Activated CD8-positive, alpha-beta T cell treated with anti-CD3 and anti-CD28 coated beads for 36 hours (primary cell): Measurements from ENCODE around the gene PNKD. TPM values are rescaled to one million over a fixed set of nuclear protein-coding genes. Genes with fewer than 3 reads are reported as not detected.

Experiments
- ATAC-seq: fragments of 200-7000 bp; cut with Tn5 transposase; one replicate; pipeline ENCODE4 v1.10.0; 2021; ENCODE audit warnings: mild to moderate bottlenecking, moderate library complexity
- CTCF ChIA-PET: fragments of 350-600 bp; sonication (Branson Sonifier 250); formaldehyde crosslinking; loops from one replicate; lab custom pipeline; 2021; ENCODE audit warnings: antibody characterized with exemption; lab: Charles Lee
- POLR2A ChIA-PET: fragments of 350-600 bp; sonication (Branson Sonifier 250); formaldehyde crosslinking; loops from one replicate; lab custom pipeline; 2021; ENCODE audit warnings: antibody characterized with exemption; lab: Charles Lee
- DNase-seq: peaks from one replicate; pipeline ENCODE4 v3.0.0-alpha.2; 2020
- H3K27ac Mint-ChIP-seq: one replicate; pipeline ENCODE4 v1.8.0; 2021; ENCODE audit warnings: mild to moderate bottlenecking, mixed read lengths
- H3K27me3 Mint-ChIP-seq: one replicate; pipeline ENCODE4 v1.8.0; 2021; ENCODE audit warnings: mixed read lengths
- H3K36me3 Mint-ChIP-seq: one replicate; pipeline ENCODE4 v1.8.0; 2021; ENCODE audit warnings: low read depth, mixed read lengths
- H3K4me1 Mint-ChIP-seq: one replicate; pipeline ENCODE4 v1.8.0; 2021; ENCODE audit warnings: low read depth, mixed read lengths
- H3K4me3 Mint-ChIP-seq: one replicate; pipeline ENCODE4 v1.8.0; 2021; ENCODE audit warnings: mild to moderate bottlenecking, moderate library complexity, mixed read lengths
- H3K9me3 Mint-ChIP-seq: one replicate; pipeline ENCODE4 v1.8.0; 2021; ENCODE audit warnings: mixed read lengths
- CTCF ChIP-seq: fragments of 200-600 bp; IDR thresholded peaks from one replicate; pipeline ENCODE4 v1.8.0; 2022; ENCODE audit warnings: antibody characterized with exemption, mild to moderate bottlenecking
- intact Hi-C: fragments of 100-400 bp; cut with micrococcal nuclease; formaldehyde crosslinking; loops from one replicate; pipeline ENCODE4 v1.10.0; 2022
- total RNA-seq, 2 experiments: library from RNA; stranded (reverse); gene quantifications; one replicate each; pipeline ENCODE4 v1.2.3, GENCODE V29; 2021

Gene PNKD
- total RNA-seq, 2 experiments from 2014 or later, result 19.8 to 24.4 TPM

GRCh38 chr2:218381916-218382366, 111.6 kb downstream of the PNKD start, which contains the start of gene SLC11A1:
TSS of gene SLC11A1 (plus strand) at chr2:218382273. CDS start at chr2:218382369, 96 bp downstream.
- CTCF ChIA-PET, result no interaction called here
- intact Hi-C loops, result no loop called here
- no peak for TF ChIP-seq CTCF
- no peak for ATAC-seq
- H3K9me3 Mint-ChIP-seq, result no peaks in the 10 kb centered on the region
- no peaks in the 10 kb centered on the region for H3K4me1 Mint-ChIP-seq
- H3K4me3 Mint-ChIP-seq, result no peak within 1 kb of the TSS
- H3K36me3 Mint-ChIP-seq, result no peaks in the 10 kb centered on the region
- no peaks in the 10 kb centered on the region for H3K27me3 Mint-ChIP-seq
- H3K27ac Mint-ChIP-seq, result no peak within 1 kb of the TSS
- no peak for DNase-seq
- POLR2A ChIA-PET, result interaction anchor here (0.9 kb wide), 1 partner anchor 9 kb away, joined by 3 read pairs; no protein-coding TSS in a partner anchor

GRCh38 chr2:218382785-218383184, 112.5 kb downstream of the PNKD start:
- TF ChIP-seq CTCF, result no peak
- Mint-ChIP-seq H3K27me3 (peaks cover 4% of the 10 kb centered on the region), H3K27ac (no peak overlapping the region), H3K4me1 (peaks cover 7% of the 10 kb centered on the region), H3K9me3 (no peaks in the 10 kb centered on the region), H3K4me3 (no peak overlapping the region), H3K36me3 (no peaks in the 10 kb centered on the region)
- ATAC-seq (no peak), DNase-seq (no peak)
- intact Hi-C loops, result no loop called here
- ChIA-PET CTCF (interaction anchor here (1.0 kb wide), 1 partner anchor 90 kb away, joined by 3 read pairs; no protein-coding TSS in a partner anchor), POLR2A (interaction anchor here (0.9 kb wide), 1 partner anchor 10 kb away, joined by 3 read pairs; no protein-coding TSS in a partner anchor)

- POLR2A ChIA-PET, result no interaction called here
- no peaks in the 10 kb centered on the region for H3K9me3 Mint-ChIP-seq
- H3K4me3 Mint-ChIP-seq, result no peak overlapping the region
- peaks cover 4% of the 10 kb centered on the region for H3K27me3 Mint-ChIP-seq
- H3K4me1 Mint-ChIP-seq, result peaks cover 7% of the 10 kb centered on the region
- H3K36me3 Mint-ChIP-seq, result no peaks in the 10 kb centered on the region
- no peak for TF ChIP-seq CTCF
- CTCF ChIA-PET, result interaction anchor here (1.0 to 2.6 kb wide), 3 partner anchors 9 to 82 kb away, joined by 3 to 8 read pairs (median 4); no protein-coding TSS in a partner anchor
- ATAC-seq (no peak), DNase-seq (no peak)
- intact Hi-C loops, result no loop called here
- no peak overlapping the region for H3K27ac Mint-ChIP-seq
Measured at GRCh38 chr2:218383892-218384519, 113.7 kb downstream of the PNKD start.

GRCh38 chr2:218384975-218385374, 114.7 kb downstream of the PNKD start:
- H3K36me3 Mint-ChIP-seq, result no peaks in the 10 kb centered on the region
- CTCF ChIA-PET, result interaction anchor here (2.6 kb wide), 1 partner anchor 8 kb away, joined by 8 read pairs; no protein-coding TSS in a partner anchor
- H3K27me3 Mint-ChIP-seq, result peaks cover 4% of the 10 kb centered on the region
- no peak overlapping the region for H3K27ac Mint-ChIP-seq
- POLR2A ChIA-PET, result no interaction called here
- no peak overlapping the region for H3K4me3 Mint-ChIP-seq
- DNase-seq (no peak), ATAC-seq (no peak)
- intact Hi-C loops, result no loop called here
- peaks cover 7% of the 10 kb centered on the region for H3K4me1 Mint-ChIP-seq
- no peak for TF ChIP-seq CTCF
- H3K9me3 Mint-ChIP-seq, result no peaks in the 10 kb centered on the region
